Measurements from ENCODE around the gene TMEM121B. TPM values are rescaled to one million over a fixed set of nuclear protein-coding genes. Genes with fewer than 3 reads are reported as not detected.

Gene TMEM121B
- total and polyA plus RNA-seq, 2 donors from 2014 or later = 0.19 to 1.2 TPM

DNA sequence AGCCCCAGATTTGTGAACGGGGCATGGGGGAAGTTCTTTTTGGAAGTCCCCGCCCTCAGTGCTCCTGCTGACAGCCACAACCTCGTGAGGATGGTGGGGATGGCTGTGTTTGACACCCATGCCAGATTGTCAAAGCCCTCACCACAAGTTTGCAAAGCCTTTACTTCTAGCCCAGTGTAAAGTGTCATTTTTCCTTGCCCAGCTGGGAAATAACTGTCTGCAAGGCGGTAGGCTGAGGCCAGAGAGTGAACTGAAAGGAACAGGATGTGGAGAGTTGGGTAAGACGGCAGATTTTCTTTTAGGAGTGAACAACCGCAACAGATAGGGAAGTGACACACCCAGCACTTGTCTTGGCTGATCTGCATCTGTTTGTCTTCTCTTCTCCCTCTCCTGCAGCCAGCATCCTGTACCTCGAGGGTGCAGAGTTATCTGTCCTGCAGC is 22.8 kb downstream of the TMEM121B start:
- FAIRE-seq = no peak
- Histone ChIP-seq H3K4me1 (ENCODE audit: control insufficient read depth in 2 of 3, insufficient read depth in 2 of 3, low read depth in 1 of 3, low read length in 3 of 3) (no peaks in the 10 kb centered on the region), H3K36me3 (ENCODE audit: control insufficient read depth in 2 of 3, insufficient read depth in 3 of 3, low read length in 3 of 3) (peaks cover 2 to 42% (median 29%) of the 10 kb centered on the region in 3 donors), H3K9me3 (ENCODE audit: control insufficient read depth in 2 of 3, insufficient read depth in 1 of 3, low read length in 3 of 3) (no peaks in the 10 kb centered on the region), H3K4me3 (ENCODE audit: low read length in 3 of 3) (no peak overlapping the region), H3K9ac (ENCODE audit: low read length in 3 of 3) (no peak overlapping the region), H3K27ac (ENCODE audit: low read depth in 2 of 2, low read length in 2 of 2) (no peak overlapping the region), H3K27me3 (ENCODE audit: control insufficient read depth, insufficient read depth, low read length) (no peaks in the 10 kb centered on the region)
- intact Hi-C loops (cut with DNase I) = no loop called here
- TF ChIP-seq, protein P1, sequence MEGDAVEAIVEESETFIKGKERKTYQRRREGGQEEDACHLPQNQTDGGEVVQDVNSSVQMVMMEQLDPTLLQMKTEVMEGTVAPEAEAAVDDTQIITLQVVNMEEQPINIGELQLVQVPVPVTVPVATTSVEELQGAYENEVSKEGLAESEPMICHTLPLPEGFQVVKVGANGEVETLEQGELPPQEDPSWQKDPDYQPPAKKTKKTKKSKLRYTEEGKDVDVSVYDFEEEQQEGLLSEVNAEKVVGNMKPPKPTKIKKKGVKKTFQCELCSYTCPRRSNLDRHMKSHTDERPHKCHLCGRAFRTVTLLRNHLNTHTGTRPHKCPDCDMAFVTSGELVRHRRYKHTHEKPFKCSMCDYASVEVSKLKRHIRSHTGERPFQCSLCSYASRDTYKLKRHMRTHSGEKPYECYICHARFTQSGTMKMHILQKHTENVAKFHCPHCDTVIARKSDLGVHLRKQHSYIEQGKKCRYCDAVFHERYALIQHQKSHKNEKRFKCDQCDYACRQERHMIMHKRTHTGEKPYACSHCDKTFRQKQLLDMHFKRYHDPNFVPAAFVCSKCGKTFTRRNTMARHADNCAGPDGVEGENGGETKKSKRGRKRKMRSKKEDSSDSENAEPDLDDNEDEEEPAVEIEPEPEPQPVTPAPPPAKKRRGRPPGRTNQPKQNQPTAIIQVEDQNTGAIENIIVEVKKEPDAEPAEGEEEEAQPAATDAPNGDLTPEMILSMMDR (IDR thresholded peaks at IDR 0.05; ENCODE audit: borderline replicate concordance, extremely low read depth, insufficient read depth) = no peak
- no peak for DNase-seq

DNA sequence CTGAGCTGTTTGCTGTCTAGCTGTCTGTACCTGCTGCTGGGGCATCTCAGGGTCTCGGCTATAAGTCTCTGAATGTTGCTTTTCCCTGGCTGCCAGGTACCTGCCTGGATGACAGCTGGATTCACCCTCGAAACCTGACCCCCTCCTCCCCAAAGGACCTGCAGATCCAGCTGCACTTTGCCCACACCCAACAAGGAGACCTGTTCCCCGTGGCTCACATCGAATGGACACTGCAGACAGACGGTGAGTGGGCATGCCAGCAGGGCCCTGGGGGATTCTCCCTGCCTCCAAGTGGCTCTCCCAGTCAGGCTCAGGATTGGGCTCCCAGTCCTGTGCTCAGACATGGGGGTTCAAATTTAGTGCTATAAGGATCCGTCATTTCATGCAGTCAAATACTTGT is 23.5 kb downstream of the TMEM121B start:
- no peaks in the 10 kb centered on the region for H3K9me3 ChIP-seq (ENCODE audit: control insufficient read depth in 2 of 3, insufficient read depth in 1 of 3, low read length in 3 of 3)
- FAIRE-seq (no peak), DNase-seq (no peak)
- no peak overlapping the region for H3K4me3 ChIP-seq (ENCODE audit: low read length in 3 of 3)
- intact Hi-C loops (cut with DNase I) = no loop called here
- H3K27me3 ChIP-seq (ENCODE audit: control insufficient read depth, insufficient read depth, low read length) = no peaks in the 10 kb centered on the region
- H3K9ac ChIP-seq (ENCODE audit: low read length in 3 of 3) = no peak overlapping the region
- no peaks in the 10 kb centered on the region for H3K4me1 ChIP-seq (ENCODE audit: control insufficient read depth in 2 of 3, insufficient read depth in 2 of 3, low read depth in 1 of 3, low read length in 3 of 3)
- H3K27ac ChIP-seq (ENCODE audit: low read depth in 2 of 2, low read length in 2 of 2) = no peak overlapping the region
- TF ChIP-seq, protein P1 (IDR thresholded peaks at IDR 0.05; ENCODE audit: borderline replicate concordance, extremely low read depth, insufficient read depth) = no peak
- H3K36me3 ChIP-seq (ENCODE audit: control insufficient read depth in 2 of 3, insufficient read depth in 3 of 3, low read length in 3 of 3) = peaks cover 2 to 42% (median 25%) of the 10 kb centered on the region in 3 donors

DNA sequence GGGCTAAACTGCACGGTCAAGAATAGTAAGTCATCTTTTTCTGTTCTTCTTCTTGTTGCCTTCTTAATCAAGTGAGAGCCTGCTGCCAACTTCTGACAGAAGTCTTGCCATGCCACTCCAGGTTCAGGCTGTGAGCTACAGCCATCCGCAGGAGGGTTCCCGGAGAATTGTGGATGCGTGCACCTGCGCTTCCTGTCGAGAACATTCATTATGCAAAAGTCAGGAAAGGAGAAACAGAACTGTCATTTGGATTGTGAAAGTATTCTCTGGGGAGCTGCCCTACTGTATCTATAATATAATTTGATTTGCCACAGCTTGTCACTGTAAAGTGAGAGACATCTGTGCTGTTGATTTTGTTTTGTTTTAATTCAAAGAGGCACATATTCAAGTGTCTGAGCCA is 24.1 kb downstream of the TMEM121B start:
- Histone ChIP-seq H3K27me3 (ENCODE audit: control insufficient read depth, insufficient read depth, low read length) (no peaks in the 10 kb centered on the region), H3K4me1 (ENCODE audit: control insufficient read depth in 2 of 3, insufficient read depth in 2 of 3, low read depth in 1 of 3, low read length in 3 of 3) (no peaks in the 10 kb centered on the region), H3K9me3 (ENCODE audit: control insufficient read depth in 2 of 3, insufficient read depth in 1 of 3, low read length in 3 of 3) (no peaks in the 10 kb centered on the region), H3K36me3 (ENCODE audit: control insufficient read depth in 2 of 3, insufficient read depth in 3 of 3, low read length in 3 of 3) (peaks cover 2 to 38% (median 22%) of the 10 kb centered on the region in 3 donors), H3K4me3 (ENCODE audit: low read length in 3 of 3) (no peak overlapping the region), H3K9ac (ENCODE audit: low read length in 3 of 3) (no peak overlapping the region), H3K27ac (ENCODE audit: low read depth in 2 of 2, low read length in 2 of 2) (no peak overlapping the region)
- intact Hi-C loops (cut with DNase I) = no loop called here
- FAIRE-seq = no peak
- TF ChIP-seq, protein P1 (IDR thresholded peaks at IDR 0.05; ENCODE audit: borderline replicate concordance, extremely low read depth, insufficient read depth) = no peak
- DNase-seq = peak in 1 of 5 donors; percentile 3

DNA sequence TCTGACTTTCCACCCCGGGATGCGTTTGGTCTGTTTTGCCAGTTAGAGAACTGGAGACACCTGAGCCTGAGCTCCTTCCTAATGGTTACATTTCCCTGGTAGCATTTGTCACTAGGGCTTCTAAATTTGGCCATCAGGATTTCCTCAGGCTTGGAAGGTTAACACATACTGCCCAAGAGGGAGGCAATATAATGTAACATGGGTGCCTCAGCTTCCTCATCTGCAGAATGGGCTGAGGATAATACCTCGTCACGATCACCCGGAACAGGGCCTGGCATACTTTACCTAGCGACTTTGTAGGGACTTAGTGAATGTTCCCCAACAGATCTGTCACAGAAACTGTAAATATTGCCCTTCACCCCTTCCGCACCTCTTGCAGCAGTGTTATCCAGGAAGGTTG is 25.1 kb downstream of the TMEM121B start:
- Histone ChIP-seq H3K27me3 (ENCODE audit: control insufficient read depth, insufficient read depth, low read length) (no peaks in the 10 kb centered on the region), H3K27ac (ENCODE audit: low read depth in 2 of 2, low read length in 2 of 2) (no peak overlapping the region), H3K9me3 (ENCODE audit: control insufficient read depth in 2 of 3, insufficient read depth in 1 of 3, low read length in 3 of 3) (no peaks in the 10 kb centered on the region), H3K36me3 (ENCODE audit: control insufficient read depth in 2 of 3, insufficient read depth in 3 of 3, low read length in 3 of 3) (peaks cover 2 to 28% (median 13%) of the 10 kb centered on the region in 3 donors), H3K9ac (ENCODE audit: low read length in 3 of 3) (no peak overlapping the region), H3K4me3 (ENCODE audit: low read length in 3 of 3) (no peak overlapping the region), H3K4me1 (ENCODE audit: control insufficient read depth in 2 of 3, insufficient read depth in 2 of 3, low read depth in 1 of 3, low read length in 3 of 3) (no peaks in the 10 kb centered on the region)
- FAIRE-seq = no peak
- no peak for DNase-seq
- TF ChIP-seq, protein P1 (IDR thresholded peaks at IDR 0.05; ENCODE audit: borderline replicate concordance, extremely low read depth, insufficient read depth) = no peak
- intact Hi-C loops (cut with DNase I) = no loop called here

Data from kidney (tissue), 14 donors.